ENCODE measurements around the gene CMTM8.

Gene CMTM8

GRCh38 chr3:32397941-32398340, 159.5 kb downstream of the CMTM8 start:
- Mint-ChIP-seq H3K27me3 (no peaks in the 10 kb centered on the region), H3K4me3 (no peak overlapping the region), H3K4me1 (peaks cover 73% of the 10 kb centered on the region), H3K36me3 (ENCODE audit: low read depth) (peaks cover 3% of the 10 kb centered on the region), H3K27ac (peak overlapping the region; percentile 55), H3K9me3 (no peaks in the 10 kb centered on the region)
- ATAC-seq (no peak), DNase-seq (no peak)

- Mint-ChIP-seq H3K4me1 (peaks cover 73% of the 10 kb centered on the region), H3K27ac (peak overlapping the region; percentile 55), H3K27me3 (no peaks in the 10 kb centered on the region), H3K36me3 (ENCODE audit: low read depth) (peaks cover 3% of the 10 kb centered on the region), H3K9me3 (no peaks in the 10 kb centered on the region), H3K4me3 (no peak overlapping the region)
- no peak for ATAC-seq
- no peak for DNase-seq
Measured at GRCh38 chr3:32398531-32398930, 160.1 kb downstream of the CMTM8 start.

GRCh38 chr3:32399030-32399620, 160.6 kb downstream of the CMTM8 start:
- Mint-ChIP-seq H3K27ac (peak overlapping the region; percentile 55), H3K9me3 (no peaks in the 10 kb centered on the region), H3K4me1 (peaks cover 71% of the 10 kb centered on the region), H3K36me3 (ENCODE audit: low read depth) (peaks cover 6% of the 10 kb centered on the region), H3K4me3 (no peak overlapping the region), H3K27me3 (no peaks in the 10 kb centered on the region)
- ATAC-seq: peak; percentile 16
- DNase-seq: no peak

- H3K27ac Mint-ChIP-seq: peak overlapping the region; percentile 97
- no peaks in the 10 kb centered on the region for H3K27me3 Mint-ChIP-seq
- DNase-seq (no peak), ATAC-seq (peak; percentile 5)
- H3K9me3 Mint-ChIP-seq: no peaks in the 10 kb centered on the region
- H3K4me3 Mint-ChIP-seq: peak overlapping the region; percentile 86
- H3K4me1 Mint-ChIP-seq: peaks cover 66% of the 10 kb centered on the region
- peaks cover 18% of the 10 kb centered on the region for H3K36me3 Mint-ChIP-seq (ENCODE audit: low read depth)
Measured at GRCh38 chr3:32401126-32401525, 162.6 kb downstream of the CMTM8 start.

GRCh38 chr3:32401556-32402081, 163.1 kb downstream of the CMTM8 start:
- H3K27me3 Mint-ChIP-seq: no peaks in the 10 kb centered on the region

GRCh38 chr3:32403663-32404062, 165.2 kb downstream of the CMTM8 start:
- Mint-ChIP-seq H3K27me3 (no peaks in the 10 kb centered on the region), H3K4me1 (peaks cover 64% of the 10 kb centered on the region), H3K4me3 (no peak overlapping the region), H3K36me3 (ENCODE audit: low read depth) (peaks cover 22% of the 10 kb centered on the region), H3K9me3 (no peaks in the 10 kb centered on the region), H3K27ac (peak overlapping the region; percentile 53)
- ATAC-seq: no peak
- DNase-seq: no peak

More at GRCh38 chr3:32401556-32402081, 163.1 kb downstream of the CMTM8 start:
- Mint-ChIP-seq H3K27ac (peak overlapping the region; percentile 97), H3K4me1 (peaks cover 68% of the 10 kb centered on the region), H3K4me3 (peak overlapping the region; percentile 86), H3K9me3 (no peaks in the 10 kb centered on the region), H3K36me3 (ENCODE audit: low read depth) (peaks cover 22% of the 10 kb centered on the region)
- ATAC-seq: peak; percentile 71
- DNase-seq: peak; percentile 57

GRCh38 chr3:32404714-32405113, 166.2 kb downstream of the CMTM8 start:
- peak overlapping the region; percentile 25 for H3K27ac Mint-ChIP-seq
- DNase-seq: no peak
- peaks cover 59% of the 10 kb centered on the region for H3K4me1 Mint-ChIP-seq
- peaks cover 22% of the 10 kb centered on the region for H3K36me3 Mint-ChIP-seq (ENCODE audit: low read depth)
- H3K9me3 Mint-ChIP-seq: no peaks in the 10 kb centered on the region
- H3K27me3 Mint-ChIP-seq: no peaks in the 10 kb centered on the region
- H3K4me3 Mint-ChIP-seq: no peak overlapping the region
- no peak for ATAC-seq

GRCh38 chr3:32405155-32405554, 166.7 kb downstream of the CMTM8 start:
- H3K27me3 Mint-ChIP-seq: no peaks in the 10 kb centered on the region
- ATAC-seq (no peak), DNase-seq (no peak)
- no peak overlapping the region for H3K4me3 Mint-ChIP-seq
- H3K36me3 Mint-ChIP-seq (ENCODE audit: low read depth): peaks cover 22% of the 10 kb centered on the region
- no peaks in the 10 kb centered on the region for H3K9me3 Mint-ChIP-seq
- H3K27ac Mint-ChIP-seq: no peak overlapping the region
- peaks cover 63% of the 10 kb centered on the region for H3K4me1 Mint-ChIP-seq

GRCh38 chr3:32405711-32406323, 167.3 kb downstream of the CMTM8 start:
- Mint-ChIP-seq H3K27me3 (no peaks in the 10 kb centered on the region), H3K36me3 (ENCODE audit: low read depth) (peaks cover 22% of the 10 kb centered on the region), H3K4me3 (no peak overlapping the region), H3K27ac (no peak overlapping the region), H3K9me3 (no peaks in the 10 kb centered on the region), H3K4me1 (peaks cover 59% of the 10 kb centered on the region)
- DNase-seq (no peak), ATAC-seq (no peak)

- peaks cover 56% of the 10 kb centered on the region for H3K4me1 Mint-ChIP-seq
- H3K4me3 Mint-ChIP-seq: no peak overlapping the region
- ATAC-seq (no peak), DNase-seq (no peak)
- peaks cover 22% of the 10 kb centered on the region for H3K36me3 Mint-ChIP-seq (ENCODE audit: low read depth)
- peak overlapping the region; percentile 49 for H3K27ac Mint-ChIP-seq
- no peaks in the 10 kb centered on the region for H3K27me3 Mint-ChIP-seq
- no peaks in the 10 kb centered on the region for H3K9me3 Mint-ChIP-seq
Measured at GRCh38 chr3:32406486-32407408, 168.3 kb downstream of the CMTM8 start.

- H3K27me3 Mint-ChIP-seq: no peaks in the 10 kb centered on the region
- DNase-seq (no peak), ATAC-seq (no peak)
- peaks cover 9% of the 10 kb centered on the region for H3K36me3 Mint-ChIP-seq (ENCODE audit: low read depth)
- peak overlapping the region; percentile 28 for H3K27ac Mint-ChIP-seq
- H3K4me1 Mint-ChIP-seq: peaks cover 43% of the 10 kb centered on the region
- H3K9me3 Mint-ChIP-seq: no peaks in the 10 kb centered on the region
- H3K4me3 Mint-ChIP-seq: no peak overlapping the region
Measured at GRCh38 chr3:32410367-32411246, 172.1 kb downstream of the CMTM8 start.

- no peak for DNase-seq
Measured at GRCh38 chr3:32411442-32411841, 173.0 kb downstream of the CMTM8 start.

GRCh38 chr3:32412887-32413286, 174.4 kb downstream of the CMTM8 start:
- H3K27me3 Mint-ChIP-seq: no peaks in the 10 kb centered on the region
- H3K36me3 Mint-ChIP-seq (ENCODE audit: low read depth): peaks cover 1% of the 10 kb centered on the region
- DNase-seq (no peak), ATAC-seq (no peak)
- H3K4me3 Mint-ChIP-seq: no peak overlapping the region
- no peak overlapping the region for H3K27ac Mint-ChIP-seq
- H3K4me1 Mint-ChIP-seq: peaks cover 48% of the 10 kb centered on the region
- H3K9me3 Mint-ChIP-seq: no peaks in the 10 kb centered on the region

More at GRCh38 chr3:32411442-32411841, 173.0 kb downstream of the CMTM8 start:
- Mint-ChIP-seq H3K4me3 (no peak overlapping the region), H3K9me3 (no peaks in the 10 kb centered on the region), H3K36me3 (ENCODE audit: low read depth) (peaks cover 3% of the 10 kb centered on the region), H3K27ac (no peak overlapping the region), H3K27me3 (no peaks in the 10 kb centered on the region), H3K4me1 (peaks cover 42% of the 10 kb centered on the region)
- ATAC-seq: no peak

All from activated naive CD8-positive, alpha-beta T cell treated with anti-CD3 and anti-CD28 coated beads, Interleukin-2, amount 50 U/mL, for 24 hours (primary cell).